ENCODE measurements around the gene COL13A1. TPM values are rescaled to one million over a fixed set of nuclear protein-coding genes. Genes with fewer than 3 reads are reported as not detected.

COL13A1 gene
- total RNA-seq, 3 donors from 2014 or later = 0.66 to 0.80 (median 0.73) TPM

DNA sequence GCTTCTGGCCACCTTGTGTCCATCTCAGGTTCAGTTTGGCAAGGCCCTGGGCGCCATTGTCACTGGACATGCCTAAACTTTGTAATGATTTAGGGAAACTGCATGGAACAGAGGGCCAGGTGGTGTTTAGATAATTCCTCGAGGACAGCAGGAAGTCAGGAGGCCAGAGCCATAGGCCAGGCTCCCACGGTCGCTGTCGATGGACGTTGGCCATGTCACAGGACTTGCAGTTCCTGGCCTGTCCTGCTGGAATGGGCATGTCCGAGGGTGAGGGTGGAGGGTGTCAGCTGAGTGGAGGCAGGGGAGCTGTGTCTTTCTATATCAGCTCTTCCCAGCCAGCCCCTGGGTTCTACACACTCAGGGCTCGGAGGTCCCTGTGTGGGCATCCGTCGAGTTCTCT, 143.1 kb downstream of the COL13A1 start:
- intact Hi-C loops (cut with DNase I; ENCODE audit: low total_unique reads) = no loop called here
- Histone ChIP-seq H3K9me3 (peaks cover 0 to 12% of the 10 kb centered on the region in 2 donors), H3K27me3 (no peaks in the 10 kb centered on the region), H3K36me3 (no peaks in the 10 kb centered on the region), H3K27ac (no peak overlapping the region), H3K4me1 (no peaks in the 10 kb centered on the region), H3K4me3 (no peak overlapping the region)
- no peak for DNase-seq (ENCODE audit: low spot score in 2 of 2)
- TF ChIP-seq POLR2A (IDR thresholded peaks at IDR 0.05) = no peak
- no peak for TF ChIP-seq POLR2AphosphoS5 (IDR thresholded peaks at IDR 0.05)
- TF ChIP-seq CTCF (IDR thresholded peaks at IDR 0.05) = no peak

DNA sequence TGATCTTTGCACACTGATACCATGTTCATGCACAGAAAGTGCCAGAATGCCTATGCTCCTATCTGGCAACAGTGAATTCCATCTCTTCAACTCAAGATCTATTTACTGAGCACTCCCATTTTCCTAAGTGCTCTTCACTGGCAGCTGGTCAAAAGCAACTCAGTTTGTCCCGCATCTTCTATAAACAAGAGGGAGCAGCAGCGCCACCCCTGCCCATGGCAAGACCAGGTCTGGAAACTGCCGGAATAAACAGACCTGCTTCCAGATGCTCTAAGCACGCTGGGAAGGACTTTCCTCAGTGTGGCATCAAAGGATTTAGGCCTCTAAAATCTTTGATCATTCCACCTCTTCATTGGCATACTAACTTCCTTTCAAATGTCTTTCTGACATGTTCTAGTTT, 146.6 kb downstream of the COL13A1 start:
- no peak for DNase-seq (ENCODE audit: low spot score in 2 of 2)
- intact Hi-C loops (cut with DNase I; ENCODE audit: low total_unique reads) = no loop called here
- no peak overlapping the region for H3K4me3 ChIP-seq
- no peaks in the 10 kb centered on the region for H3K36me3 ChIP-seq
- no peaks in the 10 kb centered on the region for H3K9me3 ChIP-seq
- TF ChIP-seq POLR2A (IDR thresholded peaks at IDR 0.05) (no peak), CTCF (IDR thresholded peaks at IDR 0.05) (no peak), POLR2AphosphoS5 (IDR thresholded peaks at IDR 0.05) (no peak)
- no peaks in the 10 kb centered on the region for H3K4me1 ChIP-seq
- H3K27ac ChIP-seq = no peak overlapping the region
- no peaks in the 10 kb centered on the region for H3K27me3 ChIP-seq

DNA sequence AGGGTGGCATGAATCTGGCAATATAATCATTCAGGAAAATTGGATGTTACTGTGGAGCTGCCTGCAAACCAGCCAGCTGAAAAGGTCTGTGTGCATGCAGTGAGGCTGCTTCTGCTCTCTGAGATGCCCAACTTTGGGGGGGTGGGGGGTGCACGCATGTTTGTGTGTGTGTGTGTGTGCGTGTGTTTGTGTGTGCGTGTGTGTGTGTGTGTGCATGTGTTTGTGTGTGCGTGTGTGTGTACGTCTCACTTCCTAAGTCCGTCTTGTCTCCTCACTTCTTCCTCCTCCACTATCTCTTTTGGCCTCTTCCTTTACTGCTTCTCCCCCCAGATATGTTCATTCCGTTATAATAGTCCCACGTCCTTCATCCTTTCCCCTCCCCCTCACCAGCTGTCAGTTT, 148.1 kb downstream of the COL13A1 start:
- Histone ChIP-seq H3K27ac (no peak overlapping the region), H3K27me3 (no peaks in the 10 kb centered on the region), H3K36me3 (no peaks in the 10 kb centered on the region), H3K9me3 (no peaks in the 10 kb centered on the region), H3K4me1 (no peaks in the 10 kb centered on the region), H3K4me3 (no peak overlapping the region)
- TF ChIP-seq CTCF (IDR thresholded peaks at IDR 0.05) = no peak
- TF ChIP-seq POLR2AphosphoS5 (IDR thresholded peaks at IDR 0.05) = no peak
- no peak for TF ChIP-seq POLR2A (IDR thresholded peaks at IDR 0.05)
- no peak for DNase-seq (ENCODE audit: low spot score in 2 of 2)
- intact Hi-C loops (cut with DNase I; ENCODE audit: low total_unique reads) = loop anchor here (2.0 kb wide), 1 partner anchor 61 kb away; no protein-coding TSS in a partner anchor

- no peaks in the 10 kb centered on the region for H3K36me3 ChIP-seq
- H3K4me3 ChIP-seq = no peak overlapping the region
- H3K27ac ChIP-seq = no peak overlapping the region
- no peaks in the 10 kb centered on the region for H3K4me1 ChIP-seq
- H3K27me3 ChIP-seq = no peaks in the 10 kb centered on the region
- DNase-seq (ENCODE audit: low spot score in 2 of 2) = no peak
- no peaks in the 10 kb centered on the region for H3K9me3 ChIP-seq
- no peak for TF ChIP-seq POLR2A (IDR thresholded peaks at IDR 0.05)
- TF ChIP-seq CTCF (IDR thresholded peaks at IDR 0.05) = no peak
- no peak for TF ChIP-seq POLR2AphosphoS5 (IDR thresholded peaks at IDR 0.05)
- intact Hi-C loops (cut with DNase I; ENCODE audit: low total_unique reads) = loop anchor here (2.0 kb wide), 1 partner anchor 63 kb away; no protein-coding TSS in a partner anchor
Observed at GRCh38 chr10:69951658-69952057, 150.0 kb downstream of the COL13A1 start.

DNA sequence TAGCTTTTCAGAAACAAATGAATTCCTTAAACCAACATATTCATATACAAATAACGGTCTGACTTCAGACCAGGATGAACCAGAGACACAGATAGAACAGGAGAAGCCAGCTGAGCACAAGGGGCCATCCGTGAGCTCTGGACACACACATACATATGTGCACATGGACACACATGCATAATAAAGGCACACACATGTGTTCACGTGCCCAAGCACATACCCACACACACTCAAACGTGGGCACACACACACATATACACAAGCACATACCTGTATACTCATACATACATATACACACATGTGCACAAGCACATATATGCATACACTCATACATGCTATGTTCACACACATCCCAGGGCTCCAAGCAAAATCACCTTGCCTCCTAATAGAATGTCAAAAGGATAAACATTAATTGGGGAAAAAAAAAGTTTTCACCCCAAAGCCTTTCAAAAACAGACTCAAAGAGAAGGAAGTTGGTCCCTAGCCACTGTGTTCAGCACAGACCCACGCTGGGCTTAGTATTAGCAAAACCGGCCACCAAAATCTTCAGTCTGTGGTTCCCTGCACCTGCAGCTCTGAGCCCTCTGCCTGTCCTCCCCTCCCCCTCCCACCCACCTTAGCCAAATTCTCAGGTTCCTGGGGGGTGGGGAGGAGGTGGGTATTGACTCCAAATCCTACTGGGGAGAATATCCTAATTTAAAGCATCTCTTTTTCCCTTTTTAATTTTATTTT, 150.5 kb downstream of the COL13A1 start:
- TF ChIP-seq POLR2AphosphoS5 (IDR thresholded peaks at IDR 0.05) = no peak
- no peak for TF ChIP-seq CTCF (IDR thresholded peaks at IDR 0.05)
- no peak for TF ChIP-seq POLR2A (IDR thresholded peaks at IDR 0.05)
- Histone ChIP-seq H3K27me3 (no peaks in the 10 kb centered on the region), H3K4me3 (no peak overlapping the region), H3K4me1 (no peaks in the 10 kb centered on the region), H3K36me3 (no peaks in the 10 kb centered on the region), H3K9me3 (no peaks in the 10 kb centered on the region), H3K27ac (no peak overlapping the region)
- no peak for DNase-seq (ENCODE audit: low spot score in 2 of 2)
- intact Hi-C loops (cut with DNase I; ENCODE audit: low total_unique reads) = no loop called here

Measured in breast epithelium (tissue), 4 donors.